K562 (cell line): ENCODE data around the gene PDZK1IP1. TPM values are rescaled to one million over a fixed set of nuclear protein-coding genes. Genes with fewer than 3 reads are reported as not detected.

Experiments used
- AFF1 ChIP-seq, 2 experiments: fragments of 450-650 bp; IDR thresholded peaks; 2 replicates each; pipeline ENCODE4 v1.6.1; 2018; ENCODE audit warnings: mild to moderate bottlenecking in 2 of 2, low read depth in 1 of 2; ENCODE audit not compliant: partially characterized antibody in 2 of 2
- CTBP1 ChIP-seq: fragments of 450-650 bp; IDR thresholded peaks from 2 replicates; pipeline ENCODE4 v1.6.1; 2016; ENCODE audit warnings: borderline replicate concordance
- HOMEZ ChIP-seq: fragments of 250-450 bp; sonication (Bioruptor Pico); IDR thresholded peaks from 2 replicates; pipeline ENCODE4 v1.4.0; 2020; ENCODE audit warnings: mild to moderate bottlenecking, moderate library complexity
- MBD1 ChIP-seq: fragments of 250-450 bp; sonication (Bioruptor Pico); IDR thresholded peaks from 2 replicates; pipeline ENCODE4 v1.8.0; 2022; ENCODE audit warnings: inconsistent platforms
- MED1 ChIP-seq: sonication (generic); formaldehyde crosslinking; IDR thresholded peaks from 2 replicates; pipeline ENCODE4 v1.8.1; 2023; ENCODE audit warnings: missing genetic modification reagents, borderline replicate concordance
- NFYB ChIP-seq: IDR thresholded peaks from 2 replicates; pipeline ENCODE4 v1.6.1; 2011; ENCODE audit warnings: mild to moderate bottlenecking, moderate library complexity; ENCODE audit not compliant: insufficient read length; ENCODE audit errors: extremely low read depth
- SAFB2 ChIP-seq: fragments of 200-400 bp; formaldehyde crosslinking; IDR thresholded peaks from 2 replicates; pipeline ENCODE4 v1.6.1; 2018; ENCODE audit warnings: borderline replicate concordance, low read length, low read depth, moderate library complexity; ENCODE audit not compliant: severe bottlenecking
- SMAD4 ChIP-seq: fragments of 250-450 bp; sonication (Bioruptor Pico); conservative IDR thresholded peaks from 2 replicates; pipeline ENCODE4 v1.8.0; 2021; ENCODE audit warnings: inconsistent platforms, mild to moderate bottlenecking, moderate library complexity
- SMARCA5 ChIP-seq: fragments of 450-650 bp; IDR thresholded peaks from 2 replicates; pipeline ENCODE4 v1.6.1; 2016
- SMARCE1 ChIP-seq: fragments of 450-650 bp; IDR thresholded peaks from 2 replicates; pipeline ENCODE4 v1.7.1; 2016; ENCODE audit warnings: mild to moderate bottlenecking
- SPI1 ChIP-seq: IDR thresholded peaks from 2 replicates; pipeline ENCODE4 v1.6.1; 2011; ENCODE audit warnings: low read depth, low read length, control low read depth, borderline replicate concordance
- SREBF2 ChIP-seq: sonication (generic); formaldehyde crosslinking; IDR thresholded peaks from 2 replicates; pipeline ENCODE4 v1.4.0; 2020; ENCODE audit warnings: mild to moderate bottlenecking, missing genetic modification reagents
- ZEB2 ChIP-seq: fragments of 450-650 bp; IDR thresholded peaks from 2 replicates; pipeline ENCODE4 v1.6.1; 2016
- ZNF134 ChIP-seq: fragments of 250-450 bp; sonication (Bioruptor Pico); conservative IDR thresholded peaks from 2 replicates; pipeline ENCODE4 v1.4.0; 2020
- ZNF316 ChIP-seq: fragments of 450-650 bp; IDR thresholded peaks from 2 replicates; pipeline ENCODE4 v1.6.1; 2016
- ZNF592 ChIP-seq: fragments of 450-650 bp; IDR thresholded peaks from 2 replicates; pipeline ENCODE4 v1.6.1; 2017; ENCODE audit warnings: antibody characterized with exemption, mild to moderate bottlenecking
- ZNF76 ChIP-seq: fragments of 250-450 bp; sonication (Bioruptor Pico); IDR thresholded peaks from 2 replicates; pipeline ENCODE4 v1.4.0; 2020; ENCODE audit warnings: mild to moderate bottlenecking, moderate library complexity, borderline replicate concordance
- polyA plus RNA-seq, 8 experiments: library from polyadenylated mRNA; depleted of rRNA in 4 of 8; stranded (reverse) in 5 of 8; unstranded in 3 of 8; fragments of >200 nt; fragmentation: Nextera tagmentation in 2 of 8; fragmentation: Illumina TruSeq in 1 of 8; extraction: Ambion mirVana in 2 of 8; extraction: Trizol in 1 of 8; gene quantifications; 2 replicates each; pipeline versions ENCODE4 v1.2.1 to v1.2.3, GENCODE V29; 2011 to 2014; ENCODE audit warnings: inconsistent platforms in 1 of 8, missing spikeins in 1 of 8
- total RNA-seq, 7 experiments: library from RNA; depleted of rRNA in 6 of 7; stranded (reverse); fragments of >200 nt in 6 of 7; fragmentation: Illumina TruSeq in 2 of 7; extraction: Trizol in 2 of 7; gene quantifications; 2 replicates each; pipeline versions ENCODE4 v1.2.1 to v1.2.3, GENCODE V29; 2011 to 2021; ENCODE audit warnings: low replicate concordance in 1 of 7

PDZK1IP1 gene
- total and polyA plus RNA-seq, 9 of the 15 experiments (the other 6 are each of a cell fraction or from before 2014, with no cell fraction given), result 0.17 to 0.68 (median 0.53) TPM; not detected in 2

- TF ChIP-seq SMARCE1 (peak; percentile 55; the same call in 1 of the 2 replicates), CTBP1 (peak; percentile 80), ZNF316 (peak; percentile 32; the same call in 1 of the 2 replicates), AFF1 (IDR thresholded peaks at IDR 0.05; ENCODE audit: low read depth in 1 of 2, partially characterized antibody in 2 of 2) (no peak), ZNF592 (peak; percentile 27; the same call in 1 of the 2 replicates), SPI1 (peak; percentile 98), ZEB2 (0 out of 2 replicates have a peak, but pooled peaks have one; percentile 33), MBD1 (CRISPR knock-in tag) (no peak), ZNF76 (CRISPR knock-in tag) (no peak), SAFB2 (no peak), SMAD4 (CRISPR knock-in tag) (no peak; the same call in 1 of the 2 replicates), NFYB (no peak), HOMEZ (CRISPR knock-in tag) (no peak), MED1 (CRISPR knock-in tag) (no peak), SREBF2 (CRISPR knock-in tag) (no peak), SMARCA5 (no peak), ZNF134 (CRISPR knock-in tag) (no peak)
Observed at GRCh38 chr1:47211796-47212269, 22.0 kb upstream of the PDZK1IP1 start (continued).
